AG04449 (cell line): Measurements from ENCODE around the gene NUP37.

Experiments used
- CTCF ChIA-PET: fragments of 350-600 bp; formaldehyde crosslinking; extraction: SDS; loops from one replicate; lab custom pipeline; 2021; ENCODE audit warnings: antibody characterized with exemption; lab: Yijun Ruan, JAX
- POLR2A ChIA-PET: fragments of 400-600, 350-600 bp; formaldehyde crosslinking; extraction: SDS; loops from one replicate; lab custom pipeline; 2020; ENCODE audit warnings: antibody characterized with exemption, inconsistent platforms; lab: Yijun Ruan, JAX
- DNase-seq: peaks from one replicate; pipeline ENCODE4 v3.0.0-alpha.2; 2010; ENCODE audit warnings: low read depth, low spot score
- H3K4me3 ChIP-seq: 2 replicates; pipeline ENCODE4 v1.5.1; 2011; ENCODE audit warnings: low read depth, mild to moderate bottlenecking, control low read depth, low read length
- CTCF ChIP-seq: IDR thresholded peaks from one replicate; pipeline ENCODE4 v1.5.1; 2011; ENCODE audit warnings: mild to moderate bottlenecking, moderate library complexity, low read length, control low read depth, inconsistent platforms; ENCODE audit not compliant: insufficient read depth; ENCODE audit errors: missing control alignments

NUP37 gene

DNA sequence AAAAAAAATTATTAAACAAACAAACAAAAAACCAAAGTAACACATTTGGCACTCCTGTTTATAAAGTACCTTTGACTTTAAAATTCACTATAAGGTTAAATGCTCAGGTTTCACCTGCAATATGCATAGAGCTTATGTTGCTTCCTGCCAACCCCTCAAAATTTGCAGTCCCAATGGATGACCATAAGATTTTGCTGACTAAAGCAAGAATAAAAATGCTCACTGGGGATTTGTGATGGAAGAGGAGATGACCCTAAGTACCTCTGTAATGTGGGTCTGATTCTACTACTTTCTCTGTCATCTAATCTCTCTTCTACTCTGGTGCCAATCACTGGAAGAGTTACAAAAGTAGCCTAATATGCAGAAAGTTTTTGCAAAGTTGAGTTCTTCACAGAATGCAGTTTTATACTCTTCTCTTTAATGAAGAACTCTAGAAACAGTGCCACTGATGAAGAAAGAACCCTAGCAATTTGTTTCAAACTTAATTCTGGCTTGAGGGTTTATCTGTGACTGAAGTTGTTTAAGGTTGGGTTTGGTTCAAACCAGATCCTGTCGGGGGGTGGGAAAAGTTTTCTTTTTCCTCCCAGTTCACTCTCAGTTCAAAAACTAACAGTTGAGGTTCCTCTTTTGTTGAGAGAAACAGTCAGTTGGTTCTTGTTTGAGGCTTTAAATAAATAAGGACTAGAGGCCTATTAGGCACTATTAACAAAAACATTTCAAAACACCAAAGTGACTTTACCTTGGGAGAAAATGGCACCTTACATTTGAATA lies 69.1 kb downstream of the NUP37 start:
- ChIA-PET POLR2A (no interaction called here), CTCF (no interaction called here)
- TF ChIP-seq CTCF, result no peak
- H3K4me3 ChIP-seq, result no peak overlapping the region
- no peak for DNase-seq

DNA sequence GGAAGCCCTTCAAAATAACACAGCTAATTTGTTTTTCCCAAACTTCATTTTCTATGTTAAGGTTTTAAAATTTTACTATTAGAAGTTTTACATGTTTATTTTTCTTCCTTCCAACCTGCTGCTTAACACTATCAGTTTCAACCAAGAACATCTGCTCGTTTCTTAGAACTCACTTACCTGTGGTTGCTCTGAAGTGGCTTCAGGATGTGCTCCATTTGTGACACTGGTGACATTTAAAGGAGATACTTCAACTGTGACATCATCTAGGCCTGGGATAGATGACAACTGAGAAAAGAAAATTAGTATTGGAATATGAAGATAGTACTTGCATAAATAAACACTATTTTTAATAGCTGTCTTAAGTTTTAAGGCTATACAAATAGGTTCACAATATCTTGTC lies 76.0 kb downstream of the NUP37 start:
- ChIA-PET CTCF (no interaction called here), POLR2A (no interaction called here)
- no peak for DNase-seq

DNA sequence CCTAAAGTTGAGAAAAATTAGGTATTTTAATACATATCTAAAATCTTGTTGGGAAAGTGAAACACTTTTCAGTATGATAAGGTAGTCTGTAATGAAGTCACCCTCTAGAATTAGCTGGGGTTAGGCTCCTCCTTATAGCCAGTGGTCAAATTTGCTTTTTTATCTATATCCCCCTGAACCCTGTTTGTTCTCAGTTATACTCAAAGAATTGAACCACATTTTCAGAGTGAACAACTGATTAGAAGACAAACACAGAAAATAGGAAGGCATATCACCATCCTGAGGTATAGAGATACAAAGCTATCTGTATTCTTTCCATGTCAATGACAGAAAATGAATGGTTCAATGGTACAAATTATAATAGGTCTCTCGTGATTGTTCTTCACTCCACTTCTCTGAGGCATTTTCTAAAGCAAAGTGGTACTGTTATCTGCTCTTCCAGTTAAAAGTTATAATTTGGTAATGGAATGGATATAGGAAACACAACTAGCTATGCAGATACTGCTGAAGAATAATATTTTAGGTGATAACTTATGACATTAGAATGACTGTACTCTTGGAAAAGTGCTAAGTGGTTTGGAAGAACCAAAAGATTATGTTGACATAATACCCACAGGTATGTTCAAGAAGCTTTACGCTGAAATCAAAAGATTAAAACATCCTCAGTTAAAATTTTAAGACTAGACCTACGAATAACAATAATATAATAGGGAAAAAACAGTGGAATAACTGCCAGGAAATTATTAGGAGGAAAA lies 85.7 kb downstream of the NUP37 start:
- DNase-seq, result peak; percentile 10
- CTCF ChIA-PET, result no interaction called here
- POLR2A ChIA-PET, result interaction anchor here (0.7 kb wide), 1 partner anchor 267 kb away, joined by 4 read pairs; no protein-coding TSS in a partner anchor
- no peak overlapping the region for H3K4me3 ChIP-seq
- TF ChIP-seq CTCF, result no peak

More for the DNA sequence above, 76.0 kb downstream of the NUP37 start:
- TF ChIP-seq CTCF, result no peak
- no peak overlapping the region for H3K4me3 ChIP-seq

DNA sequence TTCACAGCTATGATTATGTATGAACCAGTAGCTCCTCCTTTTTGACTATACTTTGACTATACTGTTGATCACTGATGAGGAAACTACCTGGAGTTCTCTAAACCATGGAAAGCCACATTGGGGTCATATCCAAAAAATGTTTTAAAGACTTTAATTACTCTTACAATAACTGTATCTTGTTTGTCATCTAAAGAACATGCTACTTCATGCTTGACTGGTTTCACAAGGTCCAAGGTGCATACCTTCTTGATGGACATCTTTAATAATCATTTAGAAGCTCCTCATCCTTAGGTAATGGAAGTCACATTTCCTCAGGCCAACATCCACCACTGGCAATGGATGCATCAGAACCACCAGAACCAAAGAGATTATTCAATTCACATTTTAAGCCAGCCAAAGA lies 88.1 kb downstream of the NUP37 start:
- no peak overlapping the region for H3K4me3 ChIP-seq
- POLR2A ChIA-PET, result no interaction called here
- CTCF ChIA-PET, result interaction anchor here (1.3 to 1.4 kb wide), 2 partner anchors 11 to 22 kb away, joined by 3 read pairs; no protein-coding TSS in a partner anchor
- no peak for TF ChIP-seq CTCF
- DNase-seq, result no peak

DNA sequence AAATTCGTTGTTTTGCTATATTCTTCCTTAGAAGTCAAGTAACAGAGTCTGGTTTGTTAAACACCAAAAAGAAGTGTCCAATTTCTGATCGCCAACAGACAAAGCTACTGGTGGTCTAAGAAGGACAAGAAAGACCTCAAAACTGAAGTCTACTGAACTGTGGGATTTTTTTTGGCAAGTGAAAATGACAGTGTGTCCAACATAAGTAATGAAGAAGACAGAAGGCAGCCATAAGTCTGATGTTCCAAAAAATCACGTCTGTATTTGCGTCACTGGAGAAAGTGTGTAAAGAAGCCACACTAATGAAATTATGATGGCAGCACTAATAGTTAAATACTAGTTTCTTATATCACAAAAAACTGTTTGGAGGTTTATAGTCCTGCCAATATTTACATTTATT lies 90.8 kb downstream of the NUP37 start:
- H3K4me3 ChIP-seq, result no peak overlapping the region
- ChIA-PET POLR2A (no interaction called here), CTCF (no interaction called here)
- DNase-seq, result no peak
- no peak for TF ChIP-seq CTCF

GRCh38 chr12:102026728-102027127 lies 93.2 kb downstream of the NUP37 start:
- TF ChIP-seq CTCF, result no peak

More at GRCh38 chr12:102026728-102027127, 93.2 kb downstream of the NUP37 start:
- ChIA-PET CTCF (no interaction called here), POLR2A (no interaction called here)
- DNase-seq, result no peak
- H3K4me3 ChIP-seq, result no peak overlapping the region
